GM23338 (cell line): Measurements from ENCODE around the gene RNF13.

ENCODE experiments used
- CREB1 ChIP-seq: fragments of 250-450 bp; sonication (Bioruptor Pico); IDR thresholded peaks from 2 replicates; pipeline ENCODE4 v1.5.0; 2020; ENCODE audit warnings: low read depth, mild to moderate bottlenecking, moderate library complexity
- EZH2 ChIP-seq: fragments of 200-600 bp; sonication (generic); IDR thresholded peaks from one replicate; pipeline ENCODE4 v1.8.0; 2017; ENCODE audit warnings: antibody characterized with exemption, mild to moderate bottlenecking, low read depth; ENCODE audit not compliant: unreplicated experiment
- EZH2phosphoT487 ChIP-seq: fragments of 200-600 bp; sonication (generic); IDR thresholded peaks from one replicate; pipeline ENCODE4 v1.8.1; 2018; ENCODE audit warnings: antibody characterized with exemption; ENCODE audit not compliant: unreplicated experiment
- POLR2AphosphoS5 ChIP-seq: IDR thresholded peaks from 2 replicates; pipeline ENCODE4 v1.6.1; 2016; ENCODE audit warnings: antibody characterized with exemption, low read depth
- STAT1 ChIP-seq: IDR thresholded peaks from one replicate; pipeline ENCODE4 v1.6.1; 2016; ENCODE audit warnings: antibody characterized with exemption; ENCODE audit not compliant: unreplicated experiment
- TF ChIP-seq, protein P1 (sequence below), 2 experiments: fragments of 200-600 bp in 1 of 2; sonication (generic) in 1 of 2; conservative IDR thresholded peaks; 2 replicates each; pipeline versions ENCODE4 v1.5.1 to v1.6.1; 2016 to 2017; ENCODE audit warnings: antibody characterized with exemption in 2 of 2, low read depth in 2 of 2, mild to moderate bottlenecking in 2 of 2, moderate library complexity in 1 of 2
- TF ChIP-seq, protein P2 (sequence below): IDR thresholded peaks from 2 replicates; pipeline ENCODE4 v1.6.1; 2016; ENCODE audit warnings: antibody characterized with exemption
- TF ChIP-seq, protein P3 (sequence below): IDR thresholded peaks from one replicate; pipeline ENCODE4 v1.6.1; 2018; ENCODE audit warnings: antibody characterized with exemption; ENCODE audit not compliant: unreplicated experiment

DNA sequence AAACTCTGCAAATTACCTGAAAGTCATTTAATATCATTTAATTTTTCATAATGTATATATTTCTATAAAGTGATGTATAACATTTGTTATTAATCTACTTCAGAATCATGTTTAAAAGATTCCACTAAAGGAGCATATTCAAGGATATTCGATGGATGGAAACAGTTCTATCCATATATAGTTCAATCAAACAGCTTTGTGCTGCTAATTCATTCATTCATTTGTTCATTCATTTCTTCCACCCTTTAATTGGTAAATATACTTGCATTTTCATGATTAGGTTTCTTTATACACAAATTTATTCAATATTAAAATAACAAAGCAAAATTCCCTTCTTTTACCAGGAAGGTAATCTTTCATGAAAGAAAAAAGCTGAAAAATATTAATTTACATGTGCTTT, 64.7 kb downstream of the RNF13 start:
- TF ChIP-seq POLR2AphosphoS5, result no peak
- TF ChIP-seq, protein P1, sequence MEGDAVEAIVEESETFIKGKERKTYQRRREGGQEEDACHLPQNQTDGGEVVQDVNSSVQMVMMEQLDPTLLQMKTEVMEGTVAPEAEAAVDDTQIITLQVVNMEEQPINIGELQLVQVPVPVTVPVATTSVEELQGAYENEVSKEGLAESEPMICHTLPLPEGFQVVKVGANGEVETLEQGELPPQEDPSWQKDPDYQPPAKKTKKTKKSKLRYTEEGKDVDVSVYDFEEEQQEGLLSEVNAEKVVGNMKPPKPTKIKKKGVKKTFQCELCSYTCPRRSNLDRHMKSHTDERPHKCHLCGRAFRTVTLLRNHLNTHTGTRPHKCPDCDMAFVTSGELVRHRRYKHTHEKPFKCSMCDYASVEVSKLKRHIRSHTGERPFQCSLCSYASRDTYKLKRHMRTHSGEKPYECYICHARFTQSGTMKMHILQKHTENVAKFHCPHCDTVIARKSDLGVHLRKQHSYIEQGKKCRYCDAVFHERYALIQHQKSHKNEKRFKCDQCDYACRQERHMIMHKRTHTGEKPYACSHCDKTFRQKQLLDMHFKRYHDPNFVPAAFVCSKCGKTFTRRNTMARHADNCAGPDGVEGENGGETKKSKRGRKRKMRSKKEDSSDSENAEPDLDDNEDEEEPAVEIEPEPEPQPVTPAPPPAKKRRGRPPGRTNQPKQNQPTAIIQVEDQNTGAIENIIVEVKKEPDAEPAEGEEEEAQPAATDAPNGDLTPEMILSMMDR (conservative IDR thresholded peaks at IDR 0.05; ENCODE audit: low read depth in 2 of 2), result no peak
- TF ChIP-seq, protein P2, sequence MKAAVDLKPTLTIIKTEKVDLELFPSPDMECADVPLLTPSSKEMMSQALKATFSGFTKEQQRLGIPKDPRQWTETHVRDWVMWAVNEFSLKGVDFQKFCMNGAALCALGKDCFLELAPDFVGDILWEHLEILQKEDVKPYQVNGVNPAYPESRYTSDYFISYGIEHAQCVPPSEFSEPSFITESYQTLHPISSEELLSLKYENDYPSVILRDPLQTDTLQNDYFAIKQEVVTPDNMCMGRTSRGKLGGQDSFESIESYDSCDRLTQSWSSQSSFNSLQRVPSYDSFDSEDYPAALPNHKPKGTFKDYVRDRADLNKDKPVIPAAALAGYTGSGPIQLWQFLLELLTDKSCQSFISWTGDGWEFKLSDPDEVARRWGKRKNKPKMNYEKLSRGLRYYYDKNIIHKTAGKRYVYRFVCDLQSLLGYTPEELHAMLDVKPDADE, result no peak
- no peak for TF ChIP-seq EZH2
- TF ChIP-seq, protein P3, sequence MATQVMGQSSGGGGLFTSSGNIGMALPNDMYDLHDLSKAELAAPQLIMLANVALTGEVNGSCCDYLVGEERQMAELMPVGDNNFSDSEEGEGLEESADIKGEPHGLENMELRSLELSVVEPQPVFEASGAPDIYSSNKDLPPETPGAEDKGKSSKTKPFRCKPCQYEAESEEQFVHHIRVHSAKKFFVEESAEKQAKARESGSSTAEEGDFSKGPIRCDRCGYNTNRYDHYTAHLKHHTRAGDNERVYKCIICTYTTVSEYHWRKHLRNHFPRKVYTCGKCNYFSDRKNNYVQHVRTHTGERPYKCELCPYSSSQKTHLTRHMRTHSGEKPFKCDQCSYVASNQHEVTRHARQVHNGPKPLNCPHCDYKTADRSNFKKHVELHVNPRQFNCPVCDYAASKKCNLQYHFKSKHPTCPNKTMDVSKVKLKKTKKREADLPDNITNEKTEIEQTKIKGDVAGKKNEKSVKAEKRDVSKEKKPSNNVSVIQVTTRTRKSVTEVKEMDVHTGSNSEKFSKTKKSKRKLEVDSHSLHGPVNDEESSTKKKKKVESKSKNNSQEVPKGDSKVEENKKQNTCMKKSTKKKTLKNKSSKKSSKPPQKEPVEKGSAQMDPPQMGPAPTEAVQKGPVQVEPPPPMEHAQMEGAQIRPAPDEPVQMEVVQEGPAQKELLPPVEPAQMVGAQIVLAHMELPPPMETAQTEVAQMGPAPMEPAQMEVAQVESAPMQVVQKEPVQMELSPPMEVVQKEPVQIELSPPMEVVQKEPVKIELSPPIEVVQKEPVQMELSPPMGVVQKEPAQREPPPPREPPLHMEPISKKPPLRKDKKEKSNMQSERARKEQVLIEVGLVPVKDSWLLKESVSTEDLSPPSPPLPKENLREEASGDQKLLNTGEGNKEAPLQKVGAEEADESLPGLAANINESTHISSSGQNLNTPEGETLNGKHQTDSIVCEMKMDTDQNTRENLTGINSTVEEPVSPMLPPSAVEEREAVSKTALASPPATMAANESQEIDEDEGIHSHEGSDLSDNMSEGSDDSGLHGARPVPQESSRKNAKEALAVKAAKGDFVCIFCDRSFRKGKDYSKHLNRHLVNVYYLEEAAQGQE, result no peak
- no peak for TF ChIP-seq STAT1
- no peak for TF ChIP-seq EZH2phosphoT487
- no peak for TF ChIP-seq CREB1 (CRISPR knock-in tag)
